PFSK-1 (cell line): ENCODE results near the gene MMP27.

Experiments
- FOXP2 ChIP-seq: optimal IDR thresholded peaks from 2 replicates; pipeline ENCODE3; 2011; ENCODE audit warnings: borderline replicate concordance, control low read depth, inconsistent platforms; ENCODE audit not compliant: insufficient read depth; ENCODE audit errors: extremely low read length, extremely low read depth
- POLR2AphosphoS5 ChIP-seq: IDR thresholded peaks from 2 replicates; pipeline ENCODE4 v1.6.1; 2012; ENCODE audit warnings: low read depth, mild to moderate bottlenecking, control low read depth, low read length, moderate library complexity
- REST ChIP-seq, 2 experiments: IDR thresholded peaks; 2 replicates each; pipeline versions ENCODE4 v1.6.1 to v1.8.0; 2011 to 2012; ENCODE audit warnings: low read depth in 2 of 2, low read length in 2 of 2, control low read depth in 1 of 2, inconsistent platforms in 1 of 2, mild to moderate bottlenecking in 1 of 2, moderate library complexity in 1 of 2; ENCODE audit not compliant: insufficient read depth in 1 of 2
- SIN3A ChIP-seq: IDR thresholded peaks from 2 replicates; pipeline ENCODE4 v1.6.1; 2012; ENCODE audit warnings: mild to moderate bottlenecking, low read length, moderate library complexity, borderline replicate concordance; ENCODE audit not compliant: insufficient read depth
- TAF1 ChIP-seq: IDR thresholded peaks from 2 replicates; pipeline ENCODE4 v1.6.1; 2012; ENCODE audit warnings: low read length, control low read depth, borderline replicate concordance; ENCODE audit not compliant: insufficient read depth

The MMP27 gene

DNA sequence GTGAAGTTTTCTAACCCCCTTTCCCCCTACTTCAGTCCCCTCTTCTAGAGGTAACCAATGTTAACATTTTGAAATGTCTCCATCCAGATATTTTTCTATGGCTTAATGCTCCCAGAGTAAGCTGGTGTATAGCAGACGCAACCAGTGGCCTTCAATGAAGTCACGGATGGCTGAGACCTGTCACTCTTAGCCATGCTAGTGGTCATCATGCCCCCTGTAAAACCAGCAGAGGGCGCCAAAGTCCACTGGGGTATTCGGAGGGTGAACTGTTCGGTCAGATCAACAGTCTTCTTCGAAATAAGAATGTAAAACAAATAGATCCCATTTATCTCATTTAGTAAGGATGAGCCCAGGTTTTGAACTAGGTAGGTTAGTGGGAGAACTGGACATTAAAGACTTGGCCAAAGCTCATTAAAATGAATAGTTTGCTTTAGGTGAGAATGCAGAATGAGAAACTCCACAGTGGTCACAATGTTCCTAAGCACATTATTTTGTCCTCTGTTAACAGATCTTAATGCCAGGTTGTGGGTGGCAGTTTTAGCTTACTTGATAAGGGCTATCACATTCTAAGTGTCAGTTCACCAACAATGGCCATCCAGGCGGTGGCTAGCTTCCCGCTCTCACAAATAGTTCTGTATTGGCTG is 27.8 kb upstream of the MMP27 start:
- TF ChIP-seq POLR2AphosphoS5 = no peak
- no peak for TF ChIP-seq SIN3A
- no peak for TF ChIP-seq FOXP2
- no peak for TF ChIP-seq REST (IDR thresholded peaks at IDR 0.05; ENCODE audit: insufficient read depth in 1 of 2, low read depth in 2 of 2, low read length in 2 of 2)
- TF ChIP-seq TAF1 = no peak

- TF ChIP-seq REST (IDR thresholded peaks at IDR 0.05; ENCODE audit: insufficient read depth in 1 of 2, low read depth in 2 of 2, low read length in 2 of 2) (no peak), SIN3A (no peak), POLR2AphosphoS5 (no peak), TAF1 (no peak), FOXP2 (no peak)
Measured at GRCh38 chr11:102729849-102730815, 24.6 kb upstream of the MMP27 start.

- TF ChIP-seq REST (IDR thresholded peaks at IDR 0.05; ENCODE audit: insufficient read depth in 1 of 2, low read depth in 2 of 2, low read length in 2 of 2) (no peak), POLR2AphosphoS5 (no peak), TAF1 (no peak), SIN3A (no peak), FOXP2 (no peak)
Measured at GRCh38 chr11:102727890-102728289, 22.3 kb upstream of the MMP27 start.

- TF ChIP-seq REST (IDR thresholded peaks at IDR 0.05; ENCODE audit: insufficient read depth in 1 of 2, low read depth in 2 of 2, low read length in 2 of 2) (no peak), TAF1 (no peak), POLR2AphosphoS5 (no peak), FOXP2 (no peak), SIN3A (no peak)
Measured at GRCh38 chr11:102724904-102725500, 19.4 kb upstream of the MMP27 start, which contains the start of gene MMP8. TSS of gene MMP8 (minus strand) at chr11:102724954. CDS start at chr11:102724855, 99 bp downstream.
